Measurements from ENCODE around the gene BBOX1.

Gene BBOX1

GRCh38 chr11:27028561-27028965 lies 12.1 kb upstream of the BBOX1 start:
- DNase-seq (ENCODE audit: insufficient read length) (no peak), FAIRE-seq (no peak)
- no peak for TF ChIP-seq POLR2A (IDR thresholded peaks at IDR 0.05; ENCODE audit: low read depth, low read length)
- no peak for TF ChIP-seq POLR2AphosphoS5 (IDR thresholded peaks at IDR 0.05; ENCODE audit: low read depth, low read length)
- no peak for TF ChIP-seq TAF1 (IDR thresholded peaks at IDR 0.05; ENCODE audit: borderline replicate concordance, low read depth, low read length)

- FAIRE-seq (no peak), DNase-seq (ENCODE audit: insufficient read length) (no peak)
- TF ChIP-seq POLR2A (IDR thresholded peaks at IDR 0.05; ENCODE audit: low read depth, low read length), result no peak
- TF ChIP-seq POLR2AphosphoS5 (IDR thresholded peaks at IDR 0.05; ENCODE audit: low read depth, low read length), result no peak
- no peak for TF ChIP-seq TAF1 (IDR thresholded peaks at IDR 0.05; ENCODE audit: borderline replicate concordance, low read depth, low read length)
Observed at GRCh38 chr11:27029966-27030365, 10.6 kb upstream of the BBOX1 start.

GRCh38 chr11:27031754-27032153 lies 8.9 kb upstream of the BBOX1 start:
- DNase-seq (ENCODE audit: insufficient read length) (no peak), FAIRE-seq (no peak)
- no peak for TF ChIP-seq POLR2AphosphoS5 (IDR thresholded peaks at IDR 0.05; ENCODE audit: low read depth, low read length)
- TF ChIP-seq POLR2A (IDR thresholded peaks at IDR 0.05; ENCODE audit: low read depth, low read length), result no peak
- no peak for TF ChIP-seq TAF1 (IDR thresholded peaks at IDR 0.05; ENCODE audit: borderline replicate concordance, low read depth, low read length)

- DNase-seq (ENCODE audit: insufficient read length) (no peak), FAIRE-seq (no peak)
- no peak for TF ChIP-seq POLR2A (IDR thresholded peaks at IDR 0.05; ENCODE audit: low read depth, low read length)
- no peak for TF ChIP-seq TAF1 (IDR thresholded peaks at IDR 0.05; ENCODE audit: borderline replicate concordance, low read depth, low read length)
- no peak for TF ChIP-seq POLR2AphosphoS5 (IDR thresholded peaks at IDR 0.05; ENCODE audit: low read depth, low read length)
Observed at GRCh38 chr11:27039873-27040272, 742 bp upstream of the BBOX1 start.

DNA sequence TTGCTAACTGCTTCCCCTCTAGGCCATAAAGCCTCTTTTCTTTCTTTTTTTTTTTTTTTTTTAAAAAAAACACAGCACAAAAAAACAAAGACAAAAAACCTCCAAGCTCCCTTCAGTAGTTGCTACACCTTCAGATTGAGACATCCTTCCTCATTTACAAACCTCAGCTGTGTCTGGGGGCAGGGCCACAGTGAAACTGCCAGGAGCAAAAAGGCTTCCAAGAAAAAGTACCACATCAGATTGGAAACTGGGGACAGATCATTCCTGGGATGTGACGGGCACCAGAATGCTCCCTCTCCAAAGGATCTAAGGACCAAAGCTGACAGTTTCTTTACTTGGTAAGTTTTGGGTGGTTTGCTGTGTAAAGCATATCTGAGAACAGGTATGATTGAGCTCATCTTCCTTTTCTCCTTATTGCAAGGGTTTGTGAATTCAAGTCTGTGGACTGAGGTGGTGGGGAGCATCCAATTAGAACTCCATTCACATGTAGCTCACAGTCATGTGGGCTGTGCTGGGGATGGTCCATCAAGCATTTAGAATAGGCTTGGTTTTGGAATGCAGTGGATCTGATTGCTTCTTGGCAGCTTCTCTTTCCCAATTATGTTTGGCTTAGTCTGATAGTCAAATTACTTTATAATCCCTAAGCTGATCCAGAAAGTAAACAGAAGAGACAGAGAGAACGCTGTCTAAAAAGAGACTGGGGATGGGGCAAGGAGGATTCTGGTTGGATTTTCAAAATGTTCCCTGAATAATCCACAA lies 705 bp downstream of the BBOX1 start:
- no peak for TF ChIP-seq POLR2AphosphoS5 (IDR thresholded peaks at IDR 0.05; ENCODE audit: low read depth, low read length)
- no peak for TF ChIP-seq TAF1 (IDR thresholded peaks at IDR 0.05; ENCODE audit: borderline replicate concordance, low read depth, low read length)
- no peak for TF ChIP-seq POLR2A (IDR thresholded peaks at IDR 0.05; ENCODE audit: low read depth, low read length)
- DNase-seq (ENCODE audit: insufficient read length), result no peak
- FAIRE-seq, result peak; percentile 5

DNA sequence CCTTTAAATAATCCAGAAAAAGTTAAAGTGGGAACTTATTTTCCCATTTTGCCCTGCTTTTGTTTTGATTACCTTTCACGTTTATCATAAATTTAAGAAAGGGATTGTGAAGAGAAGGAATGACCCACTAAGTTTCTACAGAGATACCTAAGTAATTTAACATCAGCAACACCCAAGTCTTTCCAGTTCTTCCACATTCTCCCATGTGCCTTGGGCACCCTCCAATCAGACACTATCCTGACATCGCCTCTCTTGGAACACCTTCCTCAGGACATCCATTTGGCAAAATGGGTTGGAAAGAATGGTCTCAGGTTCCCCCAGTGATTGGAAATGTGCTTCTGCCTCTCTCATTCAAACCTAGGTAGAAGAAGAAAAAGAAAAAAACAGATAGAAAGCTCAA lies 6.3 kb downstream of the BBOX1 start:
- DNase-seq (ENCODE audit: insufficient read length), result no peak
- FAIRE-seq, result no peak
- no peak for TF ChIP-seq POLR2AphosphoS5 (IDR thresholded peaks at IDR 0.05; ENCODE audit: low read depth, low read length)
- no peak for TF ChIP-seq POLR2A (IDR thresholded peaks at IDR 0.05; ENCODE audit: low read depth, low read length)
- no peak for TF ChIP-seq TAF1 (IDR thresholded peaks at IDR 0.05; ENCODE audit: borderline replicate concordance, low read depth, low read length)

DNA sequence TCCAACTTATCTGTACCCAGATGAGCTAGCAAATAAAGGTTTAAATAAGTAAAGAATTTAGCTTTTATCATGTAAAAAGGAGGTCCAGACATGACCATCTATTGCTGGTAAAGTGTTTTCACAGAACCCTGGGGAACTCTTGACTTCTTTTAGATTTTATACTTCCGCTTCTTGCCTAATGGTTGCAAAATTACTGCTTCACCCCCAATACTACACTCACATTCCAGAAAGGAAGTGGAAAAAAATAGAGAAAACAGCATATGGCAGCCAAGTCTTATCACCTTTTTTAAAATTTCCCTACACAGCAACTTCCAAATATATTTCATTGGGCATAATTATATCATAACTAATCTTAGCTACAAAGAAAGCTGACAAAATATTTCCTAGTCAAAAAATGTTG lies 12.1 kb downstream of the BBOX1 start:
- FAIRE-seq, result no peak
- no peak for DNase-seq (ENCODE audit: insufficient read length)
- TF ChIP-seq TAF1 (IDR thresholded peaks at IDR 0.05; ENCODE audit: borderline replicate concordance, low read depth, low read length), result no peak
- no peak for TF ChIP-seq POLR2A (IDR thresholded peaks at IDR 0.05; ENCODE audit: low read depth, low read length)
- TF ChIP-seq POLR2AphosphoS5 (IDR thresholded peaks at IDR 0.05; ENCODE audit: low read depth, low read length), result no peak

GRCh38 chr11:27055065-27055682 lies 14.6 kb downstream of the BBOX1 start:
- FAIRE-seq (no peak), DNase-seq (ENCODE audit: insufficient read length) (no peak)
- TF ChIP-seq TAF1 (IDR thresholded peaks at IDR 0.05; ENCODE audit: borderline replicate concordance, low read depth, low read length) (no peak), POLR2A (IDR thresholded peaks at IDR 0.05; ENCODE audit: low read depth, low read length) (no peak), POLR2AphosphoS5 (IDR thresholded peaks at IDR 0.05; ENCODE audit: low read depth, low read length) (no peak)

- DNase-seq (ENCODE audit: insufficient read length) (no peak), FAIRE-seq (no peak)
- no peak for TF ChIP-seq POLR2A (IDR thresholded peaks at IDR 0.05; ENCODE audit: low read depth, low read length)
- TF ChIP-seq POLR2AphosphoS5 (IDR thresholded peaks at IDR 0.05; ENCODE audit: low read depth, low read length), result no peak
- no peak for TF ChIP-seq TAF1 (IDR thresholded peaks at IDR 0.05; ENCODE audit: borderline replicate concordance, low read depth, low read length)
Observed at GRCh38 chr11:27057091-27057780, 16.6 kb downstream of the BBOX1 start.

DNA sequence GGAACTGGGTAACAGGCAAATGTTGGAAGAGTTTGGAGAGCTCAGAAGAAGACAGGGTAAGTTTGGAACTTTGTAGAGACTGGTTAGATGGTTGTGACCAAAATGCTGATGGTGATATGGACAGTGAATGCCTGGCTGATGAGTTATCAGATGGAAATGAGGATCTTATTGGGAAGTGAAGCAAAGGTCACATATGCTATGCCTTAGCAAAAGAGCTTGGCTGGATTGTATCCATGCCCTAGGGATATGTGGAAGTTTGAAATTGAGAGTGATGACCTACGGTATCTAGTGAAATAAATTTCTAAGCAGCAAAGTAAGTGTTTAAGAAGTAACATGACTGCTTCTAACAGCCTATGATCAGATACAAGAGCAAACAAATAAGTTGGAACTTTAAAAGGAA lies 17.8 kb downstream of the BBOX1 start:
- DNase-seq (ENCODE audit: insufficient read length) (no peak), FAIRE-seq (no peak)
- no peak for TF ChIP-seq TAF1 (IDR thresholded peaks at IDR 0.05; ENCODE audit: borderline replicate concordance, low read depth, low read length)
- TF ChIP-seq POLR2A (IDR thresholded peaks at IDR 0.05; ENCODE audit: low read depth, low read length), result no peak
- no peak for TF ChIP-seq POLR2AphosphoS5 (IDR thresholded peaks at IDR 0.05; ENCODE audit: low read depth, low read length)

DNA sequence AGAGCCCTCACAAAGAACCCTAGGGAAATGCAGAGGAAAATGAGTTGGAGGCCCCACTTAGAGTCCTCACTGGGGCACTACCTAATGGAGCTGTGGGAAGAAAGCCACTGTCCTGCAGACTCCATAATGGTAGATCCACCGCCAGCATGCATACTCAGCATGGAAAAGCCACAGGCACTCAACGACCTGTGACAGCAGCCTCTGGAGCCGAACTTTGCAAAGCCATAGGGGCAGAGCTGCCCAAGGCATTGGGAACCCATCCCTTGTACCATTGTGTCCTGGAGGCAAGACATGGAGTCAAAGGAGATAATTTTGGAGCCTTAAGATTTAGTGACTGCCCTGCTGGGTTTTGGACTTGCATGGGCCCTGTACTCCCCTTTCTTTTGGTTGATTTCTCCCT lies 18.8 kb downstream of the BBOX1 start:
- DNase-seq (ENCODE audit: insufficient read length) (no peak), FAIRE-seq (no peak)
- TF ChIP-seq TAF1 (IDR thresholded peaks at IDR 0.05; ENCODE audit: borderline replicate concordance, low read depth, low read length), result no peak
- no peak for TF ChIP-seq POLR2A (IDR thresholded peaks at IDR 0.05; ENCODE audit: low read depth, low read length)
- TF ChIP-seq POLR2AphosphoS5 (IDR thresholded peaks at IDR 0.05; ENCODE audit: low read depth, low read length), result no peak

Measured in GM12892 (cell line).